Tibial nerve (tissue), 3 donors: ENCODE data around the gene PPP1R14B.

Experiments used
- CTCF ChIP-seq, 5 experiments: fragments of 200-600 bp in 3 of 5; fragments of 450-650 bp in 2 of 5; sonication (generic) in 3 of 5; IDR thresholded peaks; one replicate each; pipeline ENCODE4 v1.5.1; 2016 to 2019; ENCODE audit warnings: antibody characterized with exemption in 5 of 5, mild to moderate bottlenecking in 3 of 5, moderate library complexity in 2 of 5
- POLR2A ChIP-seq, 2 donors: fragments of 450-650 bp; IDR thresholded peaks; one replicate each; pipeline ENCODE4 v1.6.1; 2017; ENCODE audit warnings: antibody characterized with exemption in 2 of 2, mild to moderate bottlenecking in 2 of 2, moderate library complexity in 2 of 2

GRCh38 chr11:64196626-64197025 lies 50.1 kb downstream of the PPP1R14B start:
- TF ChIP-seq CTCF (IDR thresholded peaks at IDR 0.05), result no peak
- no peak for TF ChIP-seq POLR2A (IDR thresholded peaks at IDR 0.05)
